Gastroesophageal sphincter (tissue), 3 donors: ENCODE results near the gene IFNW1.

Experiments used
- POLR2A ChIP-seq, 2 donors: fragments of 450-650 bp; IDR thresholded peaks; one replicate each; pipeline ENCODE4 v1.6.1; 2017; ENCODE audit warnings: antibody characterized with exemption in 2 of 2, mild to moderate bottlenecking in 2 of 2, moderate library complexity in 1 of 2
- POLR2AphosphoS5 ChIP-seq: sonication (generic); formaldehyde crosslinking; IDR thresholded peaks from one replicate; pipeline ENCODE4 v1.6.1; 2017; ENCODE audit warnings: antibody characterized with exemption
- TF ChIP-seq, protein P1 (sequence below), 4 experiments: fragments of 200-600 bp in 2 of 4; fragments of 450-650 bp in 2 of 4; sonication (generic) in 1 of 4; IDR thresholded peaks; one replicate each; pipeline ENCODE4 v1.5.1; 2017 to 2019; ENCODE audit warnings: antibody characterized with exemption in 4 of 4, mild to moderate bottlenecking in 2 of 4, moderate library complexity in 2 of 4

DNA sequence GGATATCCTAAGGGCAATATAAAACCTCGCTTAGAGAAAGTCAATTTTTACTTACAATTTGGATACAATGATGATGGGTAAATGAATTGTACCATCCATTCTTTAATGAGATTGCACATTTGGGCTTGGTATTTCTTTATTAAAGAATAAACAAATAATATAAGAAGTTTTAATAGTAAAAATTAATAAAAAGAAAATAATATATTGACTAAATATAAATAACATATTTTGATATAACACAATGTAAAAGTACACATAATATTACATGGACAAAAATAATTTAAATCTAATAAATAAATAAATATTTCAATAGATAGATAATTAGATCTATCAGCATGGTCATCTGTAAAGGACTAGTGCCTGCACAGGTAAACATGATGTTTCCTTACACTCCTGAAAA is 23.9 kb upstream of the IFNW1 start:
- TF ChIP-seq, protein P1, sequence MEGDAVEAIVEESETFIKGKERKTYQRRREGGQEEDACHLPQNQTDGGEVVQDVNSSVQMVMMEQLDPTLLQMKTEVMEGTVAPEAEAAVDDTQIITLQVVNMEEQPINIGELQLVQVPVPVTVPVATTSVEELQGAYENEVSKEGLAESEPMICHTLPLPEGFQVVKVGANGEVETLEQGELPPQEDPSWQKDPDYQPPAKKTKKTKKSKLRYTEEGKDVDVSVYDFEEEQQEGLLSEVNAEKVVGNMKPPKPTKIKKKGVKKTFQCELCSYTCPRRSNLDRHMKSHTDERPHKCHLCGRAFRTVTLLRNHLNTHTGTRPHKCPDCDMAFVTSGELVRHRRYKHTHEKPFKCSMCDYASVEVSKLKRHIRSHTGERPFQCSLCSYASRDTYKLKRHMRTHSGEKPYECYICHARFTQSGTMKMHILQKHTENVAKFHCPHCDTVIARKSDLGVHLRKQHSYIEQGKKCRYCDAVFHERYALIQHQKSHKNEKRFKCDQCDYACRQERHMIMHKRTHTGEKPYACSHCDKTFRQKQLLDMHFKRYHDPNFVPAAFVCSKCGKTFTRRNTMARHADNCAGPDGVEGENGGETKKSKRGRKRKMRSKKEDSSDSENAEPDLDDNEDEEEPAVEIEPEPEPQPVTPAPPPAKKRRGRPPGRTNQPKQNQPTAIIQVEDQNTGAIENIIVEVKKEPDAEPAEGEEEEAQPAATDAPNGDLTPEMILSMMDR (IDR thresholded peaks at IDR 0.05) = no peak
- TF ChIP-seq POLR2A (IDR thresholded peaks at IDR 0.05) (no peak), POLR2AphosphoS5 (no peak)
